CD4-positive, alpha-beta memory T cell (primary cell): ENCODE data around the gene PCDHGB4. TPM values are rescaled to one million over a fixed set of nuclear protein-coding genes. Genes with fewer than 3 reads are reported as not detected.
"Not testable (repeated sequence)": the region's sequence is repeated elsewhere in the genome, so short reads cannot be mapped to it uniquely, and the experiment has no call there.

Source experiments
- CTCF ChIA-PET: fragments of 350-600 bp; sonication (Branson Sonifier 250); formaldehyde crosslinking; loops from one replicate; lab custom pipeline; 2021; ENCODE audit warnings: inconsistent platforms; ENCODE audit not compliant: partially characterized antibody; lab: Charles Lee
- POLR2A ChIA-PET: fragments of 350-600 bp; sonication (Branson Sonifier 250); formaldehyde crosslinking; loops from one replicate; lab custom pipeline; 2021; ENCODE audit not compliant: partially characterized antibody; lab: Charles Lee
- DNase-seq, 5 donors: peaks; one replicate each; pipeline versions ENCODE4 v3.0.0 to v3.0.0-alpha.2; 2020 to 2022; ENCODE audit warnings: mixed read lengths in 1 of 5
- H3K27ac ChIP-seq: one replicate; pipeline ENCODE4 v1.7.0; 2013; ENCODE audit warnings: low read depth, low read length
- H3K27me3 ChIP-seq: 2 replicates; pipeline ENCODE4 v1.7.0; 2013; ENCODE audit warnings: mild to moderate bottlenecking, low read length, moderate library complexity; ENCODE audit not compliant: insufficient read depth
- H3K36me3 ChIP-seq: 2 replicates; pipeline ENCODE4 v1.7.0; 2013; ENCODE audit warnings: mild to moderate bottlenecking, low read length, moderate library complexity; ENCODE audit not compliant: insufficient read depth
- H3K4me1 ChIP-seq: 2 replicates; pipeline ENCODE4 v1.7.0; 2013; ENCODE audit warnings: mild to moderate bottlenecking, low read length, moderate library complexity; ENCODE audit not compliant: insufficient read depth
- H3K4me3 ChIP-seq, 2 donors: one replicate each; pipeline ENCODE4 v1.7.0; 2013; ENCODE audit warnings: low read length in 2 of 2, mild to moderate bottlenecking in 1 of 2
- H3K9me3 ChIP-seq, 2 donors: one replicate each; pipeline ENCODE4 v1.7.0; 2013; ENCODE audit warnings: low read length in 2 of 2, control low read depth in 1 of 2; ENCODE audit not compliant: control insufficient read depth in 1 of 2
- H3K27ac Mint-ChIP-seq, 7 donors: one replicate each; pipeline ENCODE4 v1.8.0; 2020 to 2021; ENCODE audit warnings: mixed read lengths in 7 of 7, mild to moderate bottlenecking in 6 of 7, inconsistent platforms in 3 of 7, moderate library complexity in 3 of 7
- H3K27me3 Mint-ChIP-seq, 2 donors: one replicate each; pipeline ENCODE4 v1.8.0; 2020 to 2021; ENCODE audit warnings: mixed read lengths in 2 of 2
- H3K36me3 Mint-ChIP-seq, 2 donors: one replicate each; pipeline ENCODE4 v1.8.0; 2020 to 2021; ENCODE audit warnings: mixed read lengths in 2 of 2, inconsistent platforms in 1 of 2, mild to moderate bottlenecking in 1 of 2
- H3K4me1 Mint-ChIP-seq, 4 donors: one replicate each; pipeline ENCODE4 v1.8.0; 2020 to 2021; ENCODE audit warnings: mixed read lengths in 4 of 4, mild to moderate bottlenecking in 1 of 4
- H3K4me3 Mint-ChIP-seq, 8 donors: one replicate each; pipeline ENCODE4 v1.8.0; 2020 to 2021; ENCODE audit warnings: mixed read lengths in 8 of 8, mild to moderate bottlenecking in 7 of 8, moderate library complexity in 6 of 8, inconsistent platforms in 3 of 8
- H3K9me3 Mint-ChIP-seq, 8 donors: one replicate each; pipeline ENCODE4 v1.8.0; 2020 to 2021; ENCODE audit warnings: mixed read lengths in 8 of 8, mild to moderate bottlenecking in 5 of 8, inconsistent platforms in 3 of 8, moderate library complexity in 1 of 8
- intact Hi-C: fragments of 100-400 bp; cut with micrococcal nuclease; formaldehyde crosslinking; loops from one replicate; pipeline ENCODE4 v1.15.1; 2023
- polyA plus RNA-seq, 2 donors: library from polyadenylated mRNA; unstranded; fragments of 300-500 nt; fragmentation: Illumina TruSeq; gene quantifications; one replicate each; pipeline ENCODE4 v1.2.3, GENCODE V29; 2021
- total RNA-seq, 2 experiments: library from RNA; stranded (reverse); gene quantifications; one replicate each; pipeline ENCODE4 v1.2.3, GENCODE V29; 2021

Gene PCDHGB4
- total and polyA plus RNA-seq, 4 experiments from 2014 or later = 0.13 to 0.23 (median 0.19) TPM; not detected in 1

GRCh38 chr5:141375444-141376155 lies 11.9 kb upstream of the PCDHGB4 start:
- H3K27me3 ChIP-seq, H3K36me3 Mint-ChIP-seq, H3K9me3 ChIP-seq, H3K27ac ChIP-seq, H3K4me1 Mint-ChIP-seq, POLR2A ChIA-PET, H3K4me3 ChIP-seq, intact Hi-C loops, H3K4me3 Mint-ChIP-seq, DNase-seq, H3K4me1 ChIP-seq, H3K27ac Mint-ChIP-seq, H3K36me3 ChIP-seq: not testable (repeated sequence)
- Mint-ChIP-seq H3K27me3 (peaks cover 32% of the 10 kb centered on the region in 2 donors), H3K9me3 (peaks cover 2 to 80% (median 55%) of the 10 kb centered on the region in 8 donors)
- CTCF ChIA-PET = interaction anchor here (1.5 to 2.2 kb wide), 2 partner anchors 148 to 191 kb away, joined by 4 to 8 read pairs; no protein-coding TSS in a partner anchor

- Mint-ChIP-seq H3K27me3 (peaks cover 40 to 45% of the 10 kb centered on the region in 2 donors), H3K9me3 (peaks cover 2 to 82% (median 54%) of the 10 kb centered on the region in 8 donors), H3K36me3 (peaks cover 3 to 6% of the 10 kb centered on the region in 2 donors), H3K27ac (no peak within 1 kb of the TSS), H3K4me1 (peaks cover 0 to 2% (median 0%) of the 10 kb centered on the region in 4 donors), H3K4me3 (peak within 1 kb of the TSS; percentile 36 to 81 (median 66))
- intact Hi-C loops = no loop called here
- H3K4me3 ChIP-seq = peak within 1 kb of the TSS in 1 of 2 donors; percentile 23
- no peak for DNase-seq
- H3K4me1 ChIP-seq = no peaks in the 10 kb centered on the region
- ChIA-PET CTCF (no interaction called here), POLR2A (no interaction called here)
- H3K9me3 ChIP-seq = peaks cover 0 to 3% of the 10 kb centered on the region in 2 donors
- no peak within 1 kb of the TSS for H3K27ac ChIP-seq
- peaks cover 19% of the 10 kb centered on the region for H3K27me3 ChIP-seq
- H3K36me3 ChIP-seq = no peaks in the 10 kb centered on the region
These were observed 4.8 kb upstream of the PCDHGB4 start, which contains the start of gene PCDHGA7 for GRCh38 chr5:141382469-141383294. TSS of gene PCDHGA7 (plus strand) at chr5:141382742. CDS start at chr5:141382900, 158 bp downstream.

- CTCF ChIA-PET = no interaction called here
- peak overlapping the region in 2 of 8 donors; percentile 24 to 72 for H3K4me3 Mint-ChIP-seq
- peaks cover 3 to 6% of the 10 kb centered on the region in 2 donors for H3K36me3 Mint-ChIP-seq
These were observed 4.2 kb upstream of the PCDHGB4 start for GRCh38 chr5:141383345-141383744.

GRCh38 chr5:141384471-141385267 lies 2.8 kb upstream of the PCDHGB4 start:
- intact Hi-C loops = no loop called here
- ChIA-PET POLR2A (no interaction called here), CTCF (interaction anchor here (1.1 kb wide), 1 partner anchor 173 kb away, joined by 3 read pairs; no protein-coding TSS in a partner anchor)
- Mint-ChIP-seq H3K9me3 (peaks cover 4 to 82% (median 63%) of the 10 kb centered on the region in 8 donors), H3K4me1 (peaks cover 0 to 4% (median 1%) of the 10 kb centered on the region in 4 donors), H3K27ac (no peak overlapping the region), H3K4me3 (no peak overlapping the region), H3K36me3 (peaks cover 3 to 13% of the 10 kb centered on the region in 2 donors), H3K27me3 (peaks cover 42 to 52% of the 10 kb centered on the region in 2 donors)
- Histone ChIP-seq H3K36me3 (no peaks in the 10 kb centered on the region), H3K27ac (no peak overlapping the region), H3K4me3 (no peak overlapping the region), H3K9me3 (peaks cover 0 to 3% of the 10 kb centered on the region in 2 donors), H3K4me1 (no peaks in the 10 kb centered on the region), H3K27me3 (peaks cover 22% of the 10 kb centered on the region)
- no peak for DNase-seq

More at GRCh38 chr5:141383345-141383744, 4.2 kb upstream of the PCDHGB4 start:
- Histone ChIP-seq H3K9me3 (peaks cover 0 to 3% of the 10 kb centered on the region in 2 donors), H3K4me3 (no peak overlapping the region), H3K36me3 (no peaks in the 10 kb centered on the region), H3K27ac (no peak overlapping the region), H3K27me3 (peaks cover 19% of the 10 kb centered on the region), H3K4me1 (no peaks in the 10 kb centered on the region)
- H3K9me3 Mint-ChIP-seq = peaks cover 2 to 84% (median 55%) of the 10 kb centered on the region in 8 donors
- H3K27me3 Mint-ChIP-seq = peaks cover 42 to 47% of the 10 kb centered on the region in 2 donors
- POLR2A ChIA-PET = no interaction called here
- intact Hi-C loops = no loop called here
- no peak overlapping the region for H3K27ac Mint-ChIP-seq
- DNase-seq = no peak
- H3K4me1 Mint-ChIP-seq = peaks cover 0 to 2% (median under 1%) of the 10 kb centered on the region in 4 donors

GRCh38 chr5:141388661-141389060 lies 1.2 kb downstream of the PCDHGB4 start:
- H3K27ac Mint-ChIP-seq = peak overlapping the region in 2 of 7 donors; percentile 37 to 38

GRCh38 chr5:141389153-141390042 lies 1.9 kb downstream of the PCDHGB4 start:
- Mint-ChIP-seq H3K4me1 (peaks cover 0 to 4% (median 3%) of the 10 kb centered on the region in 4 donors), H3K36me3 (peaks cover 7 to 14% of the 10 kb centered on the region in 2 donors), H3K27ac (peak overlapping the region in 1 of 7 donors; percentile 38), H3K9me3 (peaks cover 7 to 84% (median 71%) of the 10 kb centered on the region in 8 donors), H3K4me3 (peak overlapping the region in 1 of 8 donors; percentile 11), H3K27me3 (peaks cover 38 to 53% of the 10 kb centered on the region in 2 donors)
- ChIA-PET CTCF (interaction anchor here (1.0 to 1.6 kb wide), 2 partner anchors 24 to 31 kb away, joined by 3 to 7 read pairs; partner anchors contain the start of gene PCDHGA10), POLR2A (no interaction called here)
- Histone ChIP-seq H3K27ac (no peak overlapping the region), H3K4me1 (no peaks in the 10 kb centered on the region), H3K27me3 (peaks cover 17% of the 10 kb centered on the region), H3K4me3 (no peak overlapping the region), H3K36me3 (no peaks in the 10 kb centered on the region), H3K9me3 (no peaks in the 10 kb centered on the region)
- no peak for DNase-seq
- intact Hi-C loops = no loop called here

More at GRCh38 chr5:141388661-141389060, 1.2 kb downstream of the PCDHGB4 start:
- H3K4me3 Mint-ChIP-seq = peak overlapping the region in 1 of 8 donors; percentile 15
- H3K4me1 Mint-ChIP-seq = peaks cover 0 to 4% (median 3%) of the 10 kb centered on the region in 4 donors
- peaks cover 7 to 85% (median 72%) of the 10 kb centered on the region in 8 donors for H3K9me3 Mint-ChIP-seq
- no peak overlapping the region for H3K4me3 ChIP-seq
- intact Hi-C loops = no loop called here
- ChIA-PET CTCF (no interaction called here), POLR2A (no interaction called here)
- H3K9me3 ChIP-seq = peaks cover 0 to under 1% of the 10 kb centered on the region in 2 donors
- H3K27me3 Mint-ChIP-seq = peaks cover 41 to 52% of the 10 kb centered on the region in 2 donors
- DNase-seq = no peak
- no peak overlapping the region for H3K27ac ChIP-seq
- H3K4me1 ChIP-seq = no peaks in the 10 kb centered on the region
- no peaks in the 10 kb centered on the region for H3K36me3 ChIP-seq
- H3K27me3 ChIP-seq = peaks cover 17% of the 10 kb centered on the region
- peaks cover 3 to 10% of the 10 kb centered on the region in 2 donors for H3K36me3 Mint-ChIP-seq
